Activated T-cell treated with anti-CD3 and anti-CD28 coated beads, Interleukin-2, amount 50 U/mL, for 24 hours (primary cell): ENCODE measurements around the gene UGT1A5.

Experiments used
- DNase-seq: peaks from one replicate; pipeline ENCODE4 v3.0.0-alpha.2; 2020
- H3K27ac Mint-ChIP-seq: 2 replicates; pipeline ENCODE4 v1.8.0; 2020; ENCODE audit warnings: mild to moderate bottlenecking, mixed read lengths
- H3K27me3 Mint-ChIP-seq: 2 replicates; pipeline ENCODE4 v1.8.0; 2020; ENCODE audit warnings: mixed read lengths
- H3K36me3 Mint-ChIP-seq: 2 replicates; pipeline ENCODE4 v1.8.0; 2020; ENCODE audit warnings: low read depth, mixed read lengths
- H3K4me1 Mint-ChIP-seq: 2 replicates; pipeline ENCODE4 v1.8.0; 2020; ENCODE audit warnings: low read depth, mixed read lengths
- H3K4me3 Mint-ChIP-seq: 2 replicates; pipeline ENCODE4 v1.8.0; 2020; ENCODE audit warnings: mild to moderate bottlenecking, moderate library complexity, mixed read lengths
- H3K9me3 Mint-ChIP-seq: 2 replicates; pipeline ENCODE4 v1.8.0; 2020; ENCODE audit warnings: mixed read lengths

The UGT1A5 gene

DNA sequence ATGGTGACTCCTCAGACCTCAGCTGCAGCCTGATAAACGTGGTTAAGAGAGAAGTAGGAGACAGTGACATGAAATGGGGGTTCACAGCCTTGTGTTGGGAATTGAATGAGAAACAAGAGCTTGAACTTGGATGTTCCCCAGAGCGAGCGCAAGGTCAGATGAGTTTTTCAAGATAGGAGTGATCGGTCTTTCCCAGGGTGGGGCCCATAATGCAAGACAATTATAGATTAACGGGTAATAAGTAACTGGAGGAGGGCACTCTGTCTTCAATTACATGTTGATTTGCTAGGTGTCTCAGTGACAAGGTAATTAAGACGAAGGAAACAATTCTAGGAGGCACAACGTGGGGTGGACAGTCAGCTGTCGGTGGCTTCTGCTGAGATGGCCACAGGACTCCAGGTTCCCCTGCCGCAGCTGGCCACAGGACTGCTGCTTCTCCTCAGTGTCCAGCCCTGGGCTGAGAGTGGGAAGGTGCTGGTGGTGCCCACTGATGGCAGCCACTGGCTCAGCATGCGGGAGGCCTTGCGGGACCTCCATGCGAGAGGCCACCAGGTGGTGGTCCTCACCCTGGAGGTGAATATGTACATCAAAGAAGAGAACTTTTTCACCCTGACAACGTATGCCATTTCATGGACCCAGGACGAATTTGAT, at the start of gene UGT1A5:
UGT1A5 (plus strand) TSS at position 297 of the 651 bp plus-strand sequence; CDS start at position 382, 85 bp downstream.
- DNase-seq, result no peak
- H3K27ac Mint-ChIP-seq, result no peak within 1 kb of the TSS

DNA sequence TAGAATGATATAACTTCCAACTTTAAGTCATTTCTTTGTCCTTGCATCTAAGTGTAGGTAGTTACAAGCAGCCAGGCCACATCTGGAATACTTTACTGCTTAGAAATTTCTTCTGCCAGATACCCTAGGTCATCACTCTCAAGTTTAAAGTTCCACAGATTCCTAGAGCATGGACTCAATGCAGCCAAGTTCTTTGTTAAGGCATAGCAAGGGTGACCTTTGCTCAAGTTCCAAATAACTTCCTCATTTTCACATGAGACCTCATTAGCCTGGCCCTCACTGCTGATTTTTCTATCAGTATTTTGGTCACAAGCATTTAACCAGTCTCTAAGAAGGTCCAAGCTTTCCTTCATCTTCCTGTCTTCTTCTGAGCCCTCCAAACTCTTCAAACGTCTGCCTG, 48.8 kb upstream of the UGT1A5 start:
- Mint-ChIP-seq H3K4me1 (no peaks in the 10 kb centered on the region), H3K9me3 (no peaks in the 10 kb centered on the region), H3K4me3 (no peak overlapping the region), H3K27ac (no peak overlapping the region), H3K27me3 (peaks cover 63% of the 10 kb centered on the region), H3K36me3 (no peaks in the 10 kb centered on the region)
- no peak for DNase-seq

More for the DNA sequence above, at the start of gene UGT1A5:
- Mint-ChIP-seq H3K4me1 (peaks cover 2% of the 10 kb centered on the region), H3K4me3 (no peak within 1 kb of the TSS), H3K27me3 (peaks cover 46% of the 10 kb centered on the region), H3K36me3 (no peaks in the 10 kb centered on the region), H3K9me3 (no peaks in the 10 kb centered on the region)

GRCh38 chr2:233668605-233669260, 44.0 kb upstream of the UGT1A5 start:
- DNase-seq, result no peak
- H3K9me3 Mint-ChIP-seq, result no peaks in the 10 kb centered on the region
- no peaks in the 10 kb centered on the region for H3K36me3 Mint-ChIP-seq
- no peak overlapping the region for H3K27ac Mint-ChIP-seq
- H3K27me3 Mint-ChIP-seq, result peaks cover 62% of the 10 kb centered on the region
- no peaks in the 10 kb centered on the region for H3K4me1 Mint-ChIP-seq
- no peak overlapping the region for H3K4me3 Mint-ChIP-seq

- no peak within 1 kb of the TSS for H3K27ac Mint-ChIP-seq
- no peak for DNase-seq
- no peak within 1 kb of the TSS for H3K4me3 Mint-ChIP-seq
- H3K4me1 Mint-ChIP-seq, result no peaks in the 10 kb centered on the region
- H3K9me3 Mint-ChIP-seq, result no peaks in the 10 kb centered on the region
- H3K36me3 Mint-ChIP-seq, result no peaks in the 10 kb centered on the region
- H3K27me3 Mint-ChIP-seq, result peaks cover 47% of the 10 kb centered on the region
These were observed 41.2 kb upstream of the UGT1A5 start, which contains the start of gene UGT1A9 for GRCh38 chr2:233671290-233672161. TSS of gene UGT1A9 (plus strand) at chr2:233671898. CDS start at chr2:233671935, 37 bp downstream.

GRCh38 chr2:233672886-233673285, 39.8 kb upstream of the UGT1A5 start:
- Mint-ChIP-seq H3K27me3 (peaks cover 53% of the 10 kb centered on the region), H3K4me3 (no peak overlapping the region), H3K36me3 (no peaks in the 10 kb centered on the region), H3K27ac (no peak overlapping the region), H3K9me3 (no peaks in the 10 kb centered on the region), H3K4me1 (no peaks in the 10 kb centered on the region)
- no peak for DNase-seq

GRCh38 chr2:233673896-233674295, 38.8 kb upstream of the UGT1A5 start:
- H3K9me3 Mint-ChIP-seq, result no peaks in the 10 kb centered on the region
- H3K27ac Mint-ChIP-seq, result no peak overlapping the region
- no peaks in the 10 kb centered on the region for H3K4me1 Mint-ChIP-seq
- no peaks in the 10 kb centered on the region for H3K36me3 Mint-ChIP-seq
- no peak for DNase-seq
- peaks cover 46% of the 10 kb centered on the region for H3K27me3 Mint-ChIP-seq
- H3K4me3 Mint-ChIP-seq, result no peak overlapping the region

GRCh38 chr2:233674314-233674713, 38.4 kb upstream of the UGT1A5 start:
- Mint-ChIP-seq H3K4me1 (no peaks in the 10 kb centered on the region), H3K27ac (no peak overlapping the region), H3K36me3 (no peaks in the 10 kb centered on the region), H3K9me3 (no peaks in the 10 kb centered on the region), H3K4me3 (no peak overlapping the region), H3K27me3 (peaks cover 47% of the 10 kb centered on the region)
- DNase-seq, result no peak

- H3K36me3 Mint-ChIP-seq, result no peaks in the 10 kb centered on the region
- H3K9me3 Mint-ChIP-seq, result no peaks in the 10 kb centered on the region
- DNase-seq, result no peak
- no peaks in the 10 kb centered on the region for H3K4me1 Mint-ChIP-seq
- H3K27me3 Mint-ChIP-seq, result peaks cover 49% of the 10 kb centered on the region
- H3K27ac Mint-ChIP-seq, result no peak overlapping the region
- no peak overlapping the region for H3K4me3 Mint-ChIP-seq
These were observed 37.7 kb upstream of the UGT1A5 start for GRCh38 chr2:233674995-233675394.

DNA sequence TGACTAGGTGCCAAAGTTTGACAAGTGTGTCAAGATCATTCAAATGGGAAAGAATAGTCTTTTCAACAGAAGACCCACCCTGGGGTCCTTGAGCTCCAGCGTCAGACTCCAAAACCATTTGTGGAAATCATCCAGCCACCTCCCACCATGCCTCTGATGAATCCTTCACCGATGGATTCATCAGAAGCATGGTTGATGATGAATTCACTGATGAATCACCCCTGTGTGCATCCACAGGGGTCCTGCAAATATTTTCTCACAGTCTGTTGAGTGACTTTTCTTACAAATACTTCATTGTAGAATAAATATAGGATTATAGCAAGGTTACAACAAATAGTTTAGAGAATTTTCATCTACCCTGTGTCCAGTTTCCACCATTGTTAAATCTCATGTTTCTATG, 36.7 kb upstream of the UGT1A5 start:
- no peak for DNase-seq
- H3K27ac Mint-ChIP-seq, result no peak overlapping the region
- peaks cover 49% of the 10 kb centered on the region for H3K27me3 Mint-ChIP-seq
- H3K4me3 Mint-ChIP-seq, result no peak overlapping the region
- no peaks in the 10 kb centered on the region for H3K36me3 Mint-ChIP-seq
- H3K9me3 Mint-ChIP-seq, result no peaks in the 10 kb centered on the region
- H3K4me1 Mint-ChIP-seq, result no peaks in the 10 kb centered on the region

DNA sequence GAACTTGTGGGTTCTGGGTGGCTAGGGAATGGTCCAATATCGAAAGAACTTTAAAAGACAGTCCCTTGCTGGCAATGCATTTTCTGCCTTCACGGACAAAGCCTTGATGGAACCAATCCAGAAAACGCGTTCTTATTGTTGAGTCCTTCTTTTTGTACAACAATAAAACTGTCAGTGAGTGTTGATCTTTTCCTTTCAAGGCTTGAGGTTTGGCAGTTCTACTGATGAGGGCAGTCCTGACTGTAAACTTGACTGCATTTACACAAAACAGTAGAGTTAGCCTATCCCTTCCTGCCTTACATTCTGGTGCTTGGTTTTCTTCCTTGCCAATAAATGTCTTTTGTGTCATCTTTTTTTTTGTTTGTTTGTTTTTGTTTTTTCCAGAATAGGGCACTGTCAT, 33.5 kb upstream of the UGT1A5 start:
- H3K27ac Mint-ChIP-seq, result no peak overlapping the region
- no peaks in the 10 kb centered on the region for H3K36me3 Mint-ChIP-seq
- no peak overlapping the region for H3K4me3 Mint-ChIP-seq
- H3K9me3 Mint-ChIP-seq, result no peaks in the 10 kb centered on the region
- no peaks in the 10 kb centered on the region for H3K4me1 Mint-ChIP-seq
- no peak for DNase-seq
- H3K27me3 Mint-ChIP-seq, result peaks cover 31% of the 10 kb centered on the region

GRCh38 chr2:233680361-233681045, 32.2 kb upstream of the UGT1A5 start:
- H3K9me3 Mint-ChIP-seq, result no peaks in the 10 kb centered on the region
- no peak overlapping the region for H3K27ac Mint-ChIP-seq
- H3K4me3 Mint-ChIP-seq, result no peak overlapping the region
- DNase-seq, result no peak
- no peaks in the 10 kb centered on the region for H3K36me3 Mint-ChIP-seq
- peaks cover 33% of the 10 kb centered on the region for H3K27me3 Mint-ChIP-seq
- H3K4me1 Mint-ChIP-seq, result no peaks in the 10 kb centered on the region

- DNase-seq, result no peak
- no peak within 1 kb of the TSS for H3K27ac Mint-ChIP-seq
- H3K4me3 Mint-ChIP-seq, result no peak within 1 kb of the TSS
- no peaks in the 10 kb centered on the region for H3K9me3 Mint-ChIP-seq
- H3K27me3 Mint-ChIP-seq, result peaks cover 29% of the 10 kb centered on the region
- no peaks in the 10 kb centered on the region for H3K36me3 Mint-ChIP-seq
- H3K4me1 Mint-ChIP-seq, result no peaks in the 10 kb centered on the region
These were observed 31.1 kb upstream of the UGT1A5 start, which contains the start of gene UGT1A7 for GRCh38 chr2:233681521-233682099. TSS of gene UGT1A7 (plus strand) at chr2:233681901. CDS start at chr2:233681938, 37 bp downstream.

GRCh38 chr2:233684640-233685039, 28.1 kb upstream of the UGT1A5 start:
- H3K4me3 Mint-ChIP-seq, result no peak overlapping the region
- no peaks in the 10 kb centered on the region for H3K4me1 Mint-ChIP-seq
- H3K9me3 Mint-ChIP-seq, result no peaks in the 10 kb centered on the region
- H3K27ac Mint-ChIP-seq, result no peak overlapping the region
- peaks cover 19% of the 10 kb centered on the region for H3K27me3 Mint-ChIP-seq
- H3K36me3 Mint-ChIP-seq, result no peaks in the 10 kb centered on the region
- no peak for DNase-seq

- H3K36me3 Mint-ChIP-seq, result no peaks in the 10 kb centered on the region
- peaks cover 14% of the 10 kb centered on the region for H3K27me3 Mint-ChIP-seq
- H3K27ac Mint-ChIP-seq, result no peak overlapping the region
- H3K4me3 Mint-ChIP-seq, result no peak overlapping the region
- H3K9me3 Mint-ChIP-seq, result no peaks in the 10 kb centered on the region
- H3K4me1 Mint-ChIP-seq, result no peaks in the 10 kb centered on the region
- DNase-seq, result no peak
These were observed 25.8 kb upstream of the UGT1A5 start for GRCh38 chr2:233686928-233687327.
